ENCODE results near the gene P2RY12. TPM values are rescaled to one million over a fixed set of nuclear protein-coding genes. Genes with fewer than 3 reads are reported as not detected.

Gene P2RY12
- total and polyA plus RNA-seq, 2 of the 8 experiments (the other 6 are each of a cell fraction or from before 2014, with no cell fraction given) = not detected

DNA sequence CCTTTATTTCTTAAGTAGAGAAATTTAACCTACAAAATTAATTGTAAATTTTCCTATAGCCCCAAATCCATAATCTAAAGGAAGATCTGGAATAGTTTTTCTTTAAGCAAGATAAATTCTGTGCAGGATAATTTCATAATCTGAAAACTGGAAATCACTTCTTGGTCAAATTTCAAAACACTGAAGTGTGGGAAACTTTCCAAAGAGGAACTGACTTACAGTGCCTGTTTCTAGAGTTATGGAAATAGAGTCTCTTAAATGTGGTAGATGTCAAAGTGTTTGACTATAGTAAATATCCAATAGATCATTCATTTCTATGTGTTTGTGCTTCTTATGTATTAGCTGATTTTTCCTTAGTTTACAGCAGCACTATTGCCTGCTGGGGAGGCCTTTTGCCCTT lies 53.7 kb downstream of the P2RY12 start (continued):
- TF ChIP-seq MAX (IDR thresholded peaks at IDR 0.05) = no peak
- TF ChIP-seq FOSL1 (IDR thresholded peaks at IDR 0.05; ENCODE audit: insufficient read depth, low read depth, low read length) = no peak
- TF ChIP-seq, protein P1, sequence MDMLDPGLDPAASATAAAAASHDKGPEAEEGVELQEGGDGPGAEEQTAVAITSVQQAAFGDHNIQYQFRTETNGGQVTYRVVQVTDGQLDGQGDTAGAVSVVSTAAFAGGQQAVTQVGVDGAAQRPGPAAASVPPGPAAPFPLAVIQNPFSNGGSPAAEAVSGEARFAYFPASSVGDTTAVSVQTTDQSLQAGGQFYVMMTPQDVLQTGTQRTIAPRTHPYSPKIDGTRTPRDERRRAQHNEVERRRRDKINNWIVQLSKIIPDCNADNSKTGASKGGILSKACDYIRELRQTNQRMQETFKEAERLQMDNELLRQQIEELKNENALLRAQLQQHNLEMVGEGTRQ (IDR thresholded peaks at IDR 0.05; ENCODE audit: low read length) = no peak
- no peak for TF ChIP-seq CREB1 (IDR thresholded peaks at IDR 0.05)
- no peak for TF ChIP-seq ATF2 (IDR thresholded peaks at IDR 0.05; ENCODE audit: low read length)

Measured in H1 (cell line).